Dermis blood vessel endothelial cell (primary cell): ENCODE data around the gene SUPT5H. TPM values are rescaled to one million over a fixed set of nuclear protein-coding genes. Genes with fewer than 3 reads are reported as not detected.
A peak's percentile ranks its signal among the peaks of the same experiment; 100 is the strongest.

ENCODE experiments used
- DNase-seq: peaks from one replicate; pipeline ENCODE4 v3.0.0; 2010
- total RNA-seq: library from RNA; depleted of rRNA; stranded (reverse); fragments of >200 nt; gene quantifications from 2 replicates; pipeline ENCODE4 v1.2.3, GENCODE V29; 2014

Gene SUPT5H
- total RNA-seq, 1 donor from 2014 or later: 35.4 TPM

DNA sequence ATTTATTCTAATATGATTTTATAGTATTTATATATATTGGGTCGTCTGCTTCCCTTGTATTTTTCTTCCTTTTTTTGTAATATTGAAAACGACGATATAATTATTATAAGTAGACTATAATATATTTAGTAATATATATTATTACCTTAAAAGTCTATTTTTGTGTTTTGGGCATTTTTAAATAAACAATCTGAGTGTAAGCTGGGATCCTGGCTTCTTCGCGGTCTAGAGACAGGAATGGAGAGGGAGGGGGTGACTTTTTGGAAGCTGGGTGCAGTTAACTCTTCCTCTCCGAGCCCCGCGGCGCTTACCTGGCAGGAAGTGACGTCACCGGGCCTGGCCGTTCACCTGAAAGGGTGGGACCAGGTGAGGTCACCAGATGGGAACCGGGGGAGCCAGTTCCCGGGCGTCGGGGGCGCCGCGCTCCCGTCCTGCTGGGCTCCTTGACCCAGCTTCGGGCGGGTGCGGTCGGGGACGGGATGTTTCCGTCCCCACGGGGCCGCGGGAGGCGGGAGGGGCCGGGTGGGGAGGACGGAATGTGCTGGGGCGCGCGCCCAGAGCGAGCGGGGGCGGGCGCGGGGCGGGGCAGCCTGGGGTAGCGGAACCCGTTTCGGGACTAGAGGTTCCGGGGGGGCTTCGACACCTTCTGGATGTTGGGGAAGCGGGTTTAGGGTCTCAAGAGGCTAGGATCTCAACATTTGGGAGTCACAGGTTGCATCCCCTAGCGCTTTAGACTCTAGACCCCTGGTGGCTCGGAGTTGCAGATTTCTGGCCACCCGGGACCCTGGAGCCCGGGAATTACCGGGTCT lies 36.0 kb upstream of the SUPT5H start:
- DNase-seq: peak; percentile 77

DNA sequence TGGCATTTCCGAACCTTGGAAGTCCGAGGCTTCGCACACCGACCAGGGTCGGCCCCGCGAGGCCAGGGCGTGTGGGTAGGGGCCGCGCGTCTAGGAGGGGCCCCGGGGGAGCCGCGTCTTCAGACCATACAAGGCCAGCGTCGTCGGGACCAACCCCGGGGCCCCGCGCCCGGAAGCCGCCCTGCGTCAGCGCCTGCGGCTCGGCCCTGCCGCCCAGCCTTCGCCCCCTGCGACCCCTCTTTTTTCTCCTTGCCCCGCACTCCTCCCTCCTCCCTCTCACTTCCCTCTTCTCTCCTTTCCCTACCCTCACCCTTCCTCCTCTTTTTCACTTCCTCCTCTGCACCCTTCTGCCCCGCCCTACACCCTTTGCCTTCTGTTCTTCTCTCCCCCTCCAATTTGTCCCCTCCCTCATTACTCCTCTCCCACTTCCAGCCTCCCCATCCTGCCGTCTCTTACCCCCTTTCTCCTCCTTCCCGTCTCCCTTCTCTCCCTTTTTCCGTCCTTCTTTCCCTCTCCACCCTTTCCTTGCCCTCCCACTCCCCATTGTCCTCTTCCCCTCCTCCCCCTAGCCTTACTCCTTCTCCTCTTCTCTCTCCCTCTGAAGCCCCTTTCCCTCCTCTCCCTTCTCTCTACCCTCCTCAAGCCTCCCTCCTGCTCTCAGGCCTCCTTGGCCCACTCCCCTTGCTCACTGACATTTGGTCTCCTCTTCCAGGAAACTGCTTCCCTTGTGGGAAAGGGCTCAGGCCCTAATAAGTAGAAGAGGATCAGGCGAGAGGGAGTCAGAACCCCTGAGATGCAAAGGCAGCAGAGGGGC lies 35.2 kb upstream of the SUPT5H start:
- no peak for DNase-seq

DNA sequence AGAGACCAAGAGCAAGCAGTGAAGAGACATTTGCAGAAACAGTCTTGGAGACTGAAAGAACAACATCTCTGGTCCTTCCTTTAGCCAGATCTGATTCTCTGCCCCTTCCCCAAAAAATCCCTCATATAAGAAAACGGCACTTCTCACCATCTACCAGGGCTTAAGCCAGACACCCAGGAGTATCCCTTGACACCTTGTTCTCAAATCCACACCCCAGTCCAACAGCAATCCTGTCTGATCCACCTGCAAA lies 34.6 kb upstream of the SUPT5H start:
- no peak for DNase-seq

- peak; percentile 51 for DNase-seq
Measured at GRCh38 chr19:39411081-39411831, 34.1 kb upstream of the SUPT5H start.

- DNase-seq: peak; percentile 92
Measured at GRCh38 chr19:39411832-39412099, 33.6 kb upstream of the SUPT5H start.

DNA sequence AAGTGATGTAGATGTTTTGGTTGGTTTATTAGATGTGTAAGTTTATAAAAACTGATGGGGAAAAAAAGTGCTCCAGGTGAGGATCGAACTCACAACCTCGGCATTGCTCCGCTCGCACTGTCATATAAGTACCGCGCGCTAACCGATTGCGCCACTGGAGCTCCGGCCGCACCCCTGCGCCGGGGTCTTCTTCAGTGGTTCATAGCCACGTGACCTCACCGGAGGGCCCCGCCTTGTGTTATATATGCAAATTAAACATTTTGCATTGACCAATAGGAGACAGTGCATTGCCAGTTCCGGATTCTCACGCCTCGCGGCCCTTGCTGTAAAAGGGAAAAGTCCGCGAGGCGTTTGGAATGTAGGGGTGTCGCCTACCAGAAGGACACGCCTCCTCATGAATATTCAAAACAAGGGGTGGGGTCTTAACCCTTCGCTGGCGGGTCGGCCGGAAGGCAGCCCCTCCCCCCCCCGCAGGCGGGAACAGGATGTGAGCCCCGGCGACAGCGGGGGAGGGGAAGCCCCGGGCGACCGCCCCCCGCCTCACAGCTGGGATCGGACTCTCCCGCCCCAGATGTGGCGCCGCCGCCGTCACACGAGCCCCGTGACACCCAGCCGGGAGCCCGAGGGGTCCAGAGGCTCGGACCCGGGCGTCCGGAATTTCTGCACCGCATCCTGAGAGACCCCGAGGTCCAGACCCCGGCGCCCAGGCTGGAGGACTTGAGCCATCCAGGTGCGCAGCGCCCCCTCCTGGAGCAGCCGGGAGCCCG lies 33.1 kb upstream of the SUPT5H start, which contains the start of gene PLEKHG2:
PLEKHG2 (plus strand) TSS at position 570 of the 767 bp plus-strand sequence. CDS start 1,418 bp downstream, outside the sequence.
- DNase-seq: peak; percentile 99

- no peak for DNase-seq
Measured at GRCh38 chr19:39412867-39413271, 32.5 kb upstream of the SUPT5H start.

DNA sequence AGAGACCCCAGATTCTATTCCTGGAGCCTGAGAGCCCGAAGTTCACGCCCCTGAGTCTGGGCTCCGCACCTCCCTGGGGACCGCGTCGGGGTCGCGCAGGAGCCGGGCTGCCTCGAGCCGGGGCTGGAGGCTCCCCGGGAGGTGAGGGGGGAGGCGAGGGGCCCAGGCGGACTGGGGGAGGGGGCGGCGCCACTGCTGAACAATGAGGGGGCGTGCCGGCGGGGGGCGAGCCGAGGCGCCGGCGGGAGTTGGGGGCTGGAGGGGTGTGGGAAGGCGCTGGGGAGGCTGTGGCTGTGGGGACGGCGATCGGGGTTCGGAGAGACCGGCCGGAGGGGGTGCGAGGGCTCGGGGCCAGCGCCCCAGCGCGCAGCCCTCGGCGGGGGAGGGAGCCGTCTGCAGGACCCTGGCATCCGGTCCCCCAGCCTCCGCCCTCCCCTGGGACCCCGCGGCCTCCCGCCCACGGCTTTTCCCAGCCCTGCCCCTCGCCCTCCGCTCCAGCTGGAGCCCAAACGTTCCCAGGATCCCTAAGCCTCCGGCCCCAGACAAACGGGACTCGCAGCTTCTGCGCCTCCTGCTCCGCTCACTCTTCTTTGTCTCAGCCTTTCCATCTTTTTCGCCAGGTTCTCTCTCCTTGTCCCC lies 32.0 kb upstream of the SUPT5H start:
- DNase-seq: peak; percentile 75

GRCh38 chr19:39413911-39414608 lies 31.3 kb upstream of the SUPT5H start:
- DNase-seq: peak; percentile 63

DNA sequence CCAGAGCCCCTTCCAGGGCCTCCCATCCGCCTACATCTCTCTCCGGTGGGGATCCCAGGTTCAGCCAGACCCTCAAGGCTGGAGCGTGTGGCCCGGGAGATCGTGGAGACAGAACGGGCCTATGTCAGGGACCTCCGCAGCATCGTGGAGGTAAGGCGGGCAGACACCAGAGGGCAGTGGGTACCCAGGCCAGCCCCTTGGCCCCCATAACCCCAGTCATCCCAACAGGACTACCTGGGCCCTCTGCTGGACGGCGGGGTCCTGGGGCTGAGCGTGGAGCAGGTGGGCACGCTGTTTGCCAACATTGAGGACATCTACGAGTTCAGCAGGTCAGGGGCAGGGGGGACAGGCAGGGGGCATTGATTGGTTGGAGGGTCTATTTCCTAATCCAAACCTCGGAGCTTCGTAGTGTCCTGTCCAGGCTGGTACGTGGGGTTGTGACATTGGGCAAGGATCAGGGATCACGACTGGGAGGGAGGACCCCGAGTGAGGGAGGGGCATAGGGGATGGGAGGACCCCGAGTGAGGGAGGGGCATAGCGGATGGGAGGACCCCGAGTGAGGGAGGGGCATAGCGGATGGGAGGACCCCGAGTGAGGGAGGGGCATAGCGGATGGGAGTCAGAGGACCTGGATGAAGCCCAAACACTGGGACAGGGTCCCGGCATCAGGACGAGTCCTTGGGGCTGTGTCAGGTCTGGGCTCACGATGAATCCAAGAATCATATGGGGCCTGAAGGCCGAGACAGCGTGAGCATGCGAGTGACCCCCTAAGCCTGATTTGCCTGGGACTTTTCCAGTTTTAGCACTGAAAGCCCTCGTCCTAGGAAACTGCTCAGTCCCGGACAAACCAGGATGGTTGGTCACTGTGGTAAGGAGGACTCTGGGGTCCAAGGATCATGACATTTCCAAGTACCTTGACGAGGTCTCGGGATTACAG lies 30.0 kb upstream of the SUPT5H start:
- no peak for DNase-seq

- no peak for DNase-seq
Measured at GRCh38 chr19:39416152-39417120, 28.9 kb upstream of the SUPT5H start.

GRCh38 chr19:39417463-39418181 lies 27.8 kb upstream of the SUPT5H start:
- no peak for DNase-seq

DNA sequence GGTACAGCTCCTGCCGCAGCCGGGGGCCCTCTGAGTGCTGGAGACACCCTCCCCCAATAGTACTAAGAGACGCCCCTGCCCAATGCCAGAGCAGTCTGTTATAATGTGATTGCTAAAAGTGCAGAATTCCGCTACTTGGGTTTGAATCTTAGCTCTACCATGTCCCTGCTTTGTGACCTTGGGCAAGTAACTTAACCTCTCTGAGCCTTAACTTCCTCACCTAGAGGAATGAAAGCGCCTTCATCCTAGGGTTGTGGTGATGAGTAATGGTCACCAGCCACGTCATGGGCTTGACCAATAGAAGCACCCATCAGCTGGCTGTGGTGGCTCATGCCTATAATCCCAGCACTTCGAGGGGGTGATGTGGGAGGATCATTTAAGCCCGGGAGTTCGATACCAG lies 26.4 kb upstream of the SUPT5H start:
- DNase-seq: no peak

DNA sequence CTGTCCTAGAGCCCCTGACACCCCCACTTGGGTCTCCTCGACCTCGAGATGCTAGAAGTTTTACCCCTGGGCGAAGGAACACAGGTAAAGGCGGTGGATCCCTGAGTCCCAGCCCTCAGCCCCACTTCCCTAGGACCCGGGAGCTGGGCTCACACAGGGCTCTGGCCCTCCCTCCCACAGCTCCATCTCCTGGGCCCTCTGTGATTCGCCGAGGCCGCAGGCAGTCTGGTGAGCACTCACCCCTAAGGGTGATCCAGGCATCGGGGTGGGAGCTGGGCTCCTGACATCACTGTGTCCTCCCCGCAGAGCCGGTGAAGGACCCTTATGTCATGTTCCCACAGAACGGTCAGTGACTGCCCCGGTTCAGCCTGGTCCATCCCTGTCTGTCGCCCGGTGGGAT lies 24.6 kb upstream of the SUPT5H start:
- DNase-seq: no peak

- no peak for DNase-seq
Measured at GRCh38 chr19:39422020-39422419, 23.4 kb upstream of the SUPT5H start.

GRCh38 chr19:39423258-39424086 lies 21.9 kb upstream of the SUPT5H start:
- no peak for DNase-seq

GRCh38 chr19:39424934-39425333 lies 20.4 kb upstream of the SUPT5H start:
- no peak for DNase-seq

DNA sequence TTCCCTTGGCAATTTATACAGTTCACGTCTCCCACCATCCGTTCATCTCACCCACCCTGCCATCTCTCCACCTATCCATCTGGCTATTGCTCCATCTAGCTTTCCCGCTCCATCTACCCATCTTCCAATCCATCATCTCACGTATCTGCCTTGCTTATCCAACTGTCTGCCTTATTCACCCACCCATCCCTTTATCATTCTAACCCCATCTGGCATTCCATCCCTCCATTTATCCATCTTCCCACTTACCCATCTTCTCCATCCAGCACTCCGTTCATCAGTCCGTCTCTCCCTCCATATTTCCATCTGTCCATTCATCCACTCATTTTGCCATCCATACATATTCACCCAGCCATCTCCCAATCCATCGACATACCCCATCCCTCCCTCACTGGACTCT lies 19.6 kb upstream of the SUPT5H start:
- DNase-seq: no peak
